ENCODE measurements around the gene LRRC23. TPM values are rescaled to one million over a fixed set of nuclear protein-coding genes. Genes with fewer than 3 reads are reported as not detected.

Gene LRRC23
- total and polyA plus RNA-seq, 2 donors (not counting 1 experiment from before 2014, with no cell fraction given): 5.3 to 14.4 TPM

DNA sequence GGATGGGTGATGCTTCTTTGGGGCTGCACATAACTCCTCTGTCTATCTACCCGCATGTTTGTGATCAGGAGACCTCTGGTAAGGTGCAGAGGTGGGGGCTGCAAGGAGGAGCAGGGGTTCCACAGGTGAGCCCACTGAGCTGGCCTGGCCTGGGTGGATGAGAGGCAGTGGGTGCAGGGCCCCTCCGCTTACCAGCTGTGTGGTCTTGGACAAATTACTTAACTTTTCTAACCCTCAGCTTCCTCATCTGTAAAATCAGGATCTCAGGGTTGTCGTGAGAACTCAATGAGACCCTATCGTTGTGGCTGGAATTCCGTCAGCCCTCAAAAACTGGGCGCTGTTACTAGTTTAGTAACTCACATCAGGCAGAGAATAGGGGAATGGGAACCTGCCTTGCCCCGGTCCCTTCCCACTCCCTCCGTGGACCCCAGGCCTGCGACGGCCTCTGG lies 54.0 kb downstream of the LRRC23 start:
- peaks cover 93% of the 10 kb centered on the region for H3K4me1 Mint-ChIP-seq
- Histone ChIP-seq H3K9ac (ENCODE audit: low read length) (peak overlapping the region; percentile 69), H3K4me1 (ENCODE audit: control insufficient read depth in 2 of 2, insufficient read depth in 2 of 2, low read length in 2 of 2) (peaks cover 93 to 97% of the 10 kb centered on the region in 2 donors), H3K79me2 (ENCODE audit: control insufficient read depth, insufficient read depth, low read length) (peaks cover 68% of the 10 kb centered on the region), H4K20me1 (ENCODE audit: control insufficient read depth, insufficient read depth, low read length, poor library complexity, severe bottlenecking) (peaks cover 38% of the 10 kb centered on the region), H3K4me2 (replicated peaks; ENCODE audit: low read depth, low read length, poor library complexity, severe bottlenecking) (peak overlapping the region; percentile 92), H2AFZ (ENCODE audit: insufficient read depth, low read depth, low read length, poor library complexity, severe bottlenecking) (no peak overlapping the region), H3K27ac (ENCODE audit: low read length in 2 of 2) (peak overlapping the region; percentile 95 to 99), H3K36me3 (replicated peaks in 1 of 2; ENCODE audit: control extremely low read depth in 1 of 2, control insufficient read depth in 1 of 2, extremely low read depth in 1 of 2, insufficient read depth in 2 of 2, low read length in 1 of 2) (peaks cover 0 to 82% of the 10 kb centered on the region in 2 experiments), H3K4me3 (ENCODE audit: control extremely low read depth in 1 of 5, extremely low read depth in 1 of 5, insufficient read depth in 1 of 5, low read depth in 2 of 5, low read length in 4 of 5) (peak overlapping the region; percentile 43 to 57 (median 54)), H3K9me3 (ENCODE audit: control extremely low read depth in 1 of 3, control insufficient read depth in 2 of 3, insufficient read depth in 1 of 3, low read length in 2 of 3) (no peaks in the 10 kb centered on the region), H3K27me3 (replicated peaks in 1 of 4; ENCODE audit: control extremely low read depth in 1 of 4, control insufficient read depth in 3 of 4, insufficient read depth in 4 of 4, low read length in 3 of 4) (no peaks in the 10 kb centered on the region)
- H3K27me3 Mint-ChIP-seq: no peaks in the 10 kb centered on the region
- ATAC-seq (ENCODE audit: low read depth): no peak
- POLR2A ChIA-PET: interaction anchor here (0.6 to 18.2 kb wide), 7 partner anchors 11 to 657 kb away, joined by 3 to 662 read pairs (median 5); partner anchors contain the start of genes C12orf57, ENO2, PTPN6 and RNU7-1
- H3K9me3 Mint-ChIP-seq (ENCODE audit: insufficient read depth): no peaks in the 10 kb centered on the region
- DNase-seq: no peak
- CTCF ChIA-PET: interaction anchor here (0.9 to 13.5 kb wide), 9 partner anchors 10 to 206 kb away, joined by 3 to 944 read pairs (median 7); partner anchors contain the start of genes C12orf57, MLF2, PTPN6 and RNU7-1
- 4% methylated on average over 9 of the region's 10 CpGs for WGBS (ENCODE audit: insufficient coverage)
- intact Hi-C loops (cut with micrococcal nuclease): loop anchor here (1.0 kb wide), 1 partner anchor 7 kb away; the partner anchor contains the start of gene PTPN6
- H3K27ac Mint-ChIP-seq: peak overlapping the region; percentile 98
- peak overlapping the region; percentile 91 for H3K4me3 Mint-ChIP-seq
- TF ChIP-seq EZH2 (IDR thresholded peaks at IDR 0.05; ENCODE audit: borderline replicate concordance, insufficient read depth, low read depth, low read length, poor library complexity, severe bottlenecking): no peak
- TF ChIP-seq, protein P1, sequence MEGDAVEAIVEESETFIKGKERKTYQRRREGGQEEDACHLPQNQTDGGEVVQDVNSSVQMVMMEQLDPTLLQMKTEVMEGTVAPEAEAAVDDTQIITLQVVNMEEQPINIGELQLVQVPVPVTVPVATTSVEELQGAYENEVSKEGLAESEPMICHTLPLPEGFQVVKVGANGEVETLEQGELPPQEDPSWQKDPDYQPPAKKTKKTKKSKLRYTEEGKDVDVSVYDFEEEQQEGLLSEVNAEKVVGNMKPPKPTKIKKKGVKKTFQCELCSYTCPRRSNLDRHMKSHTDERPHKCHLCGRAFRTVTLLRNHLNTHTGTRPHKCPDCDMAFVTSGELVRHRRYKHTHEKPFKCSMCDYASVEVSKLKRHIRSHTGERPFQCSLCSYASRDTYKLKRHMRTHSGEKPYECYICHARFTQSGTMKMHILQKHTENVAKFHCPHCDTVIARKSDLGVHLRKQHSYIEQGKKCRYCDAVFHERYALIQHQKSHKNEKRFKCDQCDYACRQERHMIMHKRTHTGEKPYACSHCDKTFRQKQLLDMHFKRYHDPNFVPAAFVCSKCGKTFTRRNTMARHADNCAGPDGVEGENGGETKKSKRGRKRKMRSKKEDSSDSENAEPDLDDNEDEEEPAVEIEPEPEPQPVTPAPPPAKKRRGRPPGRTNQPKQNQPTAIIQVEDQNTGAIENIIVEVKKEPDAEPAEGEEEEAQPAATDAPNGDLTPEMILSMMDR (IDR thresholded peaks at IDR 0.05): no peak

All from B cell (primary cell).